Measurements from ENCODE around the gene PPM1M.

Gene PPM1M

GRCh38 chr3:52205727-52206372 is 39.7 kb upstream of the PPM1M start:
- Histone ChIP-seq H3K27ac (no peak overlapping the region), H3K4me3 (ENCODE audit: low read depth, low read length) (no peak overlapping the region), H3K36me3 (peaks cover 46% of the 10 kb centered on the region), H3K27me3 (ENCODE audit: insufficient read depth, low read depth, severe bottlenecking) (no peaks in the 10 kb centered on the region), H3K9me3 (ENCODE audit: severe bottlenecking) (no peaks in the 10 kb centered on the region)
- DNase-seq = no peak
- no peak for TF ChIP-seq CTCF (IDR thresholded peaks at IDR 0.05; ENCODE audit: low read depth, low read length)

- Histone ChIP-seq H3K27ac (no peak overlapping the region), H3K9me3 (ENCODE audit: severe bottlenecking) (no peaks in the 10 kb centered on the region), H3K27me3 (ENCODE audit: insufficient read depth, low read depth, severe bottlenecking) (no peaks in the 10 kb centered on the region), H3K36me3 (peaks cover 39% of the 10 kb centered on the region), H3K4me3 (ENCODE audit: low read depth, low read length) (no peak overlapping the region)
- no peak for TF ChIP-seq CTCF (IDR thresholded peaks at IDR 0.05; ENCODE audit: low read depth, low read length)
- no peak for DNase-seq
Measured at GRCh38 chr3:52208556-52208955, 37.0 kb upstream of the PPM1M start.

GRCh38 chr3:52210037-52210436 is 35.5 kb upstream of the PPM1M start:
- Histone ChIP-seq H3K9me3 (ENCODE audit: severe bottlenecking) (no peaks in the 10 kb centered on the region), H3K4me3 (ENCODE audit: low read depth, low read length) (no peak overlapping the region), H3K27ac (no peak overlapping the region), H3K36me3 (peaks cover 41% of the 10 kb centered on the region), H3K27me3 (ENCODE audit: insufficient read depth, low read depth, severe bottlenecking) (no peaks in the 10 kb centered on the region)
- no peak for TF ChIP-seq CTCF (IDR thresholded peaks at IDR 0.05; ENCODE audit: low read depth, low read length)
- DNase-seq = no peak

- no peaks in the 10 kb centered on the region for H3K27me3 ChIP-seq (ENCODE audit: insufficient read depth, low read depth, severe bottlenecking)
- DNase-seq = no peak
- H3K36me3 ChIP-seq = peaks cover 40% of the 10 kb centered on the region
- H3K27ac ChIP-seq = no peak overlapping the region
- H3K9me3 ChIP-seq (ENCODE audit: severe bottlenecking) = no peaks in the 10 kb centered on the region
- H3K4me3 ChIP-seq (ENCODE audit: low read depth, low read length) = no peak overlapping the region
- TF ChIP-seq CTCF (IDR thresholded peaks at IDR 0.05; ENCODE audit: low read depth, low read length) = no peak
Measured at GRCh38 chr3:52210550-52211046, 35.0 kb upstream of the PPM1M start.

- peaks cover 37% of the 10 kb centered on the region for H3K36me3 ChIP-seq
- H3K4me3 ChIP-seq (ENCODE audit: low read depth, low read length) = no peak overlapping the region
- DNase-seq = no peak
- H3K27ac ChIP-seq = no peak overlapping the region
- no peak for TF ChIP-seq CTCF (IDR thresholded peaks at IDR 0.05; ENCODE audit: low read depth, low read length)
- H3K9me3 ChIP-seq (ENCODE audit: severe bottlenecking) = no peaks in the 10 kb centered on the region
- no peaks in the 10 kb centered on the region for H3K27me3 ChIP-seq (ENCODE audit: insufficient read depth, low read depth, severe bottlenecking)
Measured at GRCh38 chr3:52211268-52211891, 34.2 kb upstream of the PPM1M start.

Data from WERI-Rb-1 (cell line).